ENCODE data around the gene IFRD2. TPM values are rescaled to one million over a fixed set of nuclear protein-coding genes. Genes with fewer than 3 reads are reported as not detected.

Gene IFRD2
- total RNA-seq, 1 donor from 2014 or later, result 49.0 TPM

DNA sequence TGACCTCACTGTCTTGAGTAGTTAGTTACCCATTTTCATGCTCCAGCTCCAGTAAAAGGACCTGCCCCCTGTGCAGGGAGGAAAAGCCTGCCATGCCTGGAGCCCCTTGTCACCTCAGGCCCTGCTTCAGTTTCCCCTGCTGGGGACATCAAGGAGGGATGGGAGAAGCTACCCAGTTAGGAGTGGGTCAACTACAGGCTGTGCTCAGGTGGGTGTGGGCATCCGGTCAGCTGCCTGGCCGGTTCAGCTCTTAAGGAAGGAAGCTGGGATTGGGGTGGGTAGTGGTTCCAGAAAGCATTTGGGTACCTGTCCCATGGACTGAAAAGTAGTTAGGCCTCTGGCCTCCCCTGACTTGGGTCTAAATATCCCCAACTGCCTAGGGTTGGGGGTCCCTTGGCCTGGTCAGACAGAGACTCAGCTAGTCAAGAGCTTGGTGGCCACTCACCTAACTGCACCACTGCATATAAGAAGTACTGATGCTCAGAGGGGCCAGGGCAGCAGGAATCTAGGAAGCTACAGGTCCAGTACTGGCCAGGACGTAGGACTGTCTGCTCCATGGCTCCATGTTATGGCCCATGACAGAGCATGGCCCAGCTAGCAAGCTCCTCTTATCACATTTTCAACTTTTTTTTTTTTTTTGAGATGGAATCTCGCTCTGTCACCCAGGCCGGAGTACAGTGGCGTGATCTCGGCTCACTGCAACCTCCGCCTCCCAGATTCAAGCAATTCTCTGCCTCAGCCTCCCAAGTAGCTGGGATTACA lies 12.8 kb downstream of the IFRD2 start:
- no peak for DNase-seq (ENCODE audit: low spot score, unreplicated experiment)
- H3K4me3 Mint-ChIP-seq (ENCODE audit: low read depth), result no peak overlapping the region
- peaks cover 44% of the 10 kb centered on the region for H3K27me3 Mint-ChIP-seq
- peaks cover 1% of the 10 kb centered on the region for H3K36me3 Mint-ChIP-seq (ENCODE audit: insufficient read depth)
- H3K4me1 Mint-ChIP-seq (ENCODE audit: low read depth), result peaks cover 2% of the 10 kb centered on the region
- no peak for TF ChIP-seq CTCF (IDR thresholded peaks at IDR 0.05; ENCODE audit: unreplicated experiment)
- no peak overlapping the region for H3K27ac Mint-ChIP-seq
- H3K9me3 Mint-ChIP-seq (ENCODE audit: low read depth), result no peaks in the 10 kb centered on the region

DNA sequence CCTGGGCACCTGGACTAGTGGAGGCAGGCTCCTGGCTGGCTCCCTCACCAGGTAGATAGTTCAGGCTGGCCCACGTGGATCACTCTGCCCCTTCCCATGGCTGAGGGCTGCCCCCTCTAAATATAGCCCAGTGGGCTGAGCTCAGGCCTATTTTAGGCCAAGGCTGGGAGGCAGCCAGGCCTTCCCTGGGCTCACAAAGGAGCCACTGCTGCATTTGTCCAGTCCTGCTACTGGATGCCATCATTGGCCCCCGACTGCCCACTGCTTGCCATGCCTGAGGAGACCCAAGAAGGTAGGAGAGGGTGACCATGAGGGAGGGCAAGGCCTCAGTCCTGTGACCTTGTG lies 13.4 kb downstream of the IFRD2 start, which contains the start of gene LSMEM2:
Gene LSMEM2, plus strand, starts transcription at position 208 of the 345 bp plus-strand sequence. Its CDS starts 27 bp downstream, at position 235.
- no peak for TF ChIP-seq CTCF (IDR thresholded peaks at IDR 0.05; ENCODE audit: unreplicated experiment)
- DNase-seq (ENCODE audit: low spot score, unreplicated experiment), result no peak
- no peak within 1 kb of the TSS for H3K4me3 Mint-ChIP-seq (ENCODE audit: low read depth)
- peaks cover 5% of the 10 kb centered on the region for H3K36me3 Mint-ChIP-seq (ENCODE audit: insufficient read depth)
- peaks cover 49% of the 10 kb centered on the region for H3K27me3 Mint-ChIP-seq
- peaks cover 5% of the 10 kb centered on the region for H3K4me1 Mint-ChIP-seq (ENCODE audit: low read depth)
- H3K27ac Mint-ChIP-seq, result no peak within 1 kb of the TSS
- H3K9me3 Mint-ChIP-seq (ENCODE audit: low read depth), result no peaks in the 10 kb centered on the region

DNA sequence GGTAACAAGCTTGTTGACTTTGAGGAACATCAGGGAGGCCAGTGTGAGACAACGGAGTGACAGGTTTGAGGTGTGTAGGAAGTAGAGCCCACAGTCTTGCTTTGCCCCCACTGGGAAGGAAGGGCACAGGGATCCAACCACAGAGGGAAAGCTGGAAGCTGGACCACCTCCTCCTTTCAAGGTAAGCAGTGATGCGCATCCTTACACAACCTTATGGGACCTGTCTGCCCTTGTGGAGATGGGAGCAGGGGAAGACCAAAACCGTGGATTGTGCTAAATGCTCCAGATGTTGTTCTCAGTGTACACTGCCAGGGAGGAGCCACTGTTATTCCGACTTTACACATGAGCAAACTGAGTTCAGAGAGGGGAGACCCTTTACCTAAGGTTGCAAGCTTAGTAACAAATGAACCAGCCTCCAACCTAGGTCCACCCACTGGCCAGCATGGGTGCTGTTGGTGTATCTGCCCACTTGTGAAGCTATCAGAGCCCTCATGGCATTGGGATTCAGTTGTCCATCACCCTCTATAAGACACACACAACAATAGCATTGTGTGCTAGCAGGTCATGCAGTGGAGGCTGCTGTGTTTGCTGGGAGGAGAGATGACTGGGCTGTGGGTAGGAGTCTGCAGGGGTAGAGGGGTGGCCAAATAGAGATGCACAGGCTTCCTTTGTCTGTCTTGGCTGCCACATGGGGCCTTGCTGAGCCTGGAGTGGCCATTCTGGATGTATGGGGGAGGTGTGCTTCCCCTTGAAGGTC lies 13.9 kb downstream of the IFRD2 start:
- Mint-ChIP-seq H3K27me3 (peaks cover 51% of the 10 kb centered on the region), H3K4me3 (ENCODE audit: low read depth) (no peak overlapping the region), H3K9me3 (ENCODE audit: low read depth) (no peaks in the 10 kb centered on the region)

GRCh38 chr3:50276762-50277101 lies 15.5 kb downstream of the IFRD2 start:
- DNase-seq (ENCODE audit: low spot score, unreplicated experiment), result no peak
- Mint-ChIP-seq H3K4me3 (ENCODE audit: low read depth) (no peak overlapping the region), H3K27me3 (peaks cover 54% of the 10 kb centered on the region), H3K36me3 (ENCODE audit: insufficient read depth) (peaks cover 5% of the 10 kb centered on the region), H3K9me3 (ENCODE audit: low read depth) (no peaks in the 10 kb centered on the region), H3K4me1 (ENCODE audit: low read depth) (peaks cover 6% of the 10 kb centered on the region), H3K27ac (no peak overlapping the region)
- TF ChIP-seq CTCF (IDR thresholded peaks at IDR 0.05; ENCODE audit: unreplicated experiment), result no peak

More for the DNA sequence above, 13.9 kb downstream of the IFRD2 start:
- peaks cover 5% of the 10 kb centered on the region for H3K36me3 Mint-ChIP-seq (ENCODE audit: insufficient read depth)
- no peak overlapping the region for H3K27ac Mint-ChIP-seq
- DNase-seq (ENCODE audit: low spot score, unreplicated experiment), result no peak
- H3K4me1 Mint-ChIP-seq (ENCODE audit: low read depth), result peaks cover 5% of the 10 kb centered on the region
- no peak for TF ChIP-seq CTCF (IDR thresholded peaks at IDR 0.05; ENCODE audit: unreplicated experiment)

GRCh38 chr3:50275996-50276761 lies 16.1 kb downstream of the IFRD2 start:
- Mint-ChIP-seq H3K4me1 (ENCODE audit: low read depth) (peaks cover 12% of the 10 kb centered on the region), H3K36me3 (ENCODE audit: insufficient read depth) (peaks cover 5% of the 10 kb centered on the region), H3K4me3 (ENCODE audit: low read depth) (no peak overlapping the region), H3K27me3 (peaks cover 54% of the 10 kb centered on the region), H3K27ac (no peak overlapping the region), H3K9me3 (ENCODE audit: low read depth) (no peaks in the 10 kb centered on the region)
- no peak for DNase-seq (ENCODE audit: low spot score, unreplicated experiment)
- no peak for TF ChIP-seq CTCF (IDR thresholded peaks at IDR 0.05; ENCODE audit: unreplicated experiment)

Data from progenitor cell of endocrine pancreas (in vitro differentiated cells).